ENCODE measurements around the gene MAB21L4.

The MAB21L4 gene

DNA sequence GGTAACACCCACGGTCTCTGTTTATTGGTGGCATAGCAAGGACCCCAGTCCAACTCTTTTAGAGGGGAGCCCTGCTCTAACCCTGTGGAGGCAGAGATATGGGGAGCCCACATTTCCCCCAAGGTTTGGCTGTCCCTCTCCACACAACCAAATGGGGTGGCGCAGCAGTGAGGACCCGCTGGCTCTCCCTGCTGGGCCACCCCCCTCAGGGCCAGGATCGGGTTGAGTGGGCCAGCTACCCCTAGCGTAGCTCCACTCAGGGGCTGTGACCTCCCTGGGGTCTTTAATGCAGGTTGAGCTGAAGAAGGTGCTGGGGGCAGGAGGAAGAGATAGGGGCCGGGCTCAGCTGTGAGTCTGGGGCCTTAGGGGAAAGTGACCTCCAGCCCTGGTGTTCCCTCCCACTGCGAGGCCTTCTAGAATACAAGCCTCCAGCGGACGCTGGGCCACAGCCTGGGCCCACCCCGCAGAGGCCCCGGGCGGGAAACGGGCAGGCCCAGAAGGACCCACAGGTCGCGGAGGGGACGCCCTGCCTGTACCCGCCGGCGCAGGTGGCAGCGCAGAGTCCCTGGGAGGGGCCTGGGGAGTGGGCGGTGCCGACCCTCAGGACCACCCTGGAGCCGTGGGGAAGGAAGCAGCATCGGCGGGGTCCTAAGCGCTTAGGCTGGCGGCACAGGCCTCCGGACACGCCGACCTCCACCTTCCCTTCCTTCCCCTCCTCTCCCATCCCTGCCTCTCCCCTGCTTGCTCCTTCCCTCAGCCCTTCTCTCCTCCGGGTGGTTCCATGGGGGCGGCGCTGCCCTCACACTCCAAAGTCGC, 19.8 kb upstream of the MAB21L4 start (continued):
- TF ChIP-seq, protein P1, sequence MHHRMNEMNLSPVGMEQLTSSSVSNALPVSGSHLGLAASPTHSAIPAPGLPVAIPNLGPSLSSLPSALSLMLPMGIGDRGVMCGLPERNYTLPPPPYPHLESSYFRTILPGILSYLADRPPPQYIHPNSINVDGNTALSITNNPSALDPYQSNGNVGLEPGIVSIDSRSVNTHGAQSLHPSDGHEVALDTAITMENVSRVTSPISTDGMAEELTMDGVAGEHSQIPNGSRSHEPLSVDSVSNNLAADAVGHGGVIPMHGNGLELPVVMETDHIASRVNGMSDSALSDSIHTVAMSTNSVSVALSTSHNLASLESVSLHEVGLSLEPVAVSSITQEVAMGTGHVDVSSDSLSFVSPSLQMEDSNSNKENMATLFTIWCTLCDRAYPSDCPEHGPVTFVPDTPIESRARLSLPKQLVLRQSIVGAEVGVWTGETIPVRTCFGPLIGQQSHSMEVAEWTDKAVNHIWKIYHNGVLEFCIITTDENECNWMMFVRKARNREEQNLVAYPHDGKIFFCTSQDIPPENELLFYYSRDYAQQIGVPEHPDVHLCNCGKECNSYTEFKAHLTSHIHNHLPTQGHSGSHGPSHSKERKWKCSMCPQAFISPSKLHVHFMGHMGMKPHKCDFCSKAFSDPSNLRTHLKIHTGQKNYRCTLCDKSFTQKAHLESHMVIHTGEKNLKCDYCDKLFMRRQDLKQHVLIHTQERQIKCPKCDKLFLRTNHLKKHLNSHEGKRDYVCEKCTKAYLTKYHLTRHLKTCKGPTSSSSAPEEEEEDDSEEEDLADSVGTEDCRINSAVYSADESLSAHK (tag by site-specific recombination; IDR thresholded peaks at IDR 0.05), result no peak
- TF ChIP-seq, protein P2, sequence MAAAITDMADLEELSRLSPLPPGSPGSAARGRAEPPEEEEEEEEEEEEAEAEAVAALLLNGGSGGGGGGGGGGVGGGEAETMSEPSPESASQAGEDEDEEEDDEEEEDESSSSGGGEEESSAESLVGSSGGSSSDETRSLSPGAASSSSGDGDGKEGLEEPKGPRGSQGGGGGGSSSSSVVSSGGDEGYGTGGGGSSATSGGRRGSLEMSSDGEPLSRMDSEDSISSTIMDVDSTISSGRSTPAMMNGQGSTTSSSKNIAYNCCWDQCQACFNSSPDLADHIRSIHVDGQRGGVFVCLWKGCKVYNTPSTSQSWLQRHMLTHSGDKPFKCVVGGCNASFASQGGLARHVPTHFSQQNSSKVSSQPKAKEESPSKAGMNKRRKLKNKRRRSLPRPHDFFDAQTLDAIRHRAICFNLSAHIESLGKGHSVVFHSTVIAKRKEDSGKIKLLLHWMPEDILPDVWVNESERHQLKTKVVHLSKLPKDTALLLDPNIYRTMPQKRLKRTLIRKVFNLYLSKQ (tag by site-specific recombination; IDR thresholded peaks at IDR 0.05; ENCODE audit: borderline replicate concordance), result no peak
- TF ChIP-seq GFI1B (tag by site-specific recombination; IDR thresholded peaks at IDR 0.05), result no peak
- TF ChIP-seq, protein P3, sequence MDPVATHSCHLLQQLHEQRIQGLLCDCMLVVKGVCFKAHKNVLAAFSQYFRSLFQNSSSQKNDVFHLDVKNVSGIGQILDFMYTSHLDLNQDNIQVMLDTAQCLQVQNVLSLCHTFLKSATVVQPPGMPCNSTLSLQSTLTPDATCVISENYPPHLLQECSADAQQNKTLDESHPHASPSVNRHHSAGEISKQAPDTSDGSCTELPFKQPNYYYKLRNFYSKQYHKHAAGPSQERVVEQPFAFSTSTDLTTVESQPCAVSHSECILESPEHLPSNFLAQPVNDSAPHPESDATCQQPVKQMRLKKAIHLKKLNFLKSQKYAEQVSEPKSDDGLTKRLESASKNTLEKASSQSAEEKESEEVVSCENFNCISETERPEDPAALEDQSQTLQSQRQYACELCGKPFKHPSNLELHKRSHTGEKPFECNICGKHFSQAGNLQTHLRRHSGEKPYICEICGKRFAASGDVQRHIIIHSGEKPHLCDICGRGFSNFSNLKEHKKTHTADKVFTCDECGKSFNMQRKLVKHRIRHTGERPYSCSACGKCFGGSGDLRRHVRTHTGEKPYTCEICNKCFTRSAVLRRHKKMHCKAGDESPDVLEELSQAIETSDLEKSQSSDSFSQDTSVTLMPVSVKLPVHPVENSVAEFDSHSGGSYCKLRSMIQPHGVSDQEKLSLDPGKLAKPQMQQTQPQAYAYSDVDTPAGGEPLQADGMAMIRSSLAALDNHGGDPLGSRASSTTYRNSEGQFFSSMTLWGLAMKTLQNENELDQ (tag by site-specific recombination; IDR thresholded peaks at IDR 0.05; ENCODE audit: low read depth), result no peak
- no peak for TF ChIP-seq ZNF175 (tag by site-specific recombination; IDR thresholded peaks at IDR 0.05)
- TF ChIP-seq ZNF335 (tag by site-specific recombination; conservative IDR thresholded peaks at IDR 0.05), result peak; percentile 26; the same call in 1 of the 2 replicates
- no peak for TF ChIP-seq ZNF664 (tag by site-specific recombination; IDR thresholded peaks at IDR 0.05)
- TF ChIP-seq, protein P4, sequence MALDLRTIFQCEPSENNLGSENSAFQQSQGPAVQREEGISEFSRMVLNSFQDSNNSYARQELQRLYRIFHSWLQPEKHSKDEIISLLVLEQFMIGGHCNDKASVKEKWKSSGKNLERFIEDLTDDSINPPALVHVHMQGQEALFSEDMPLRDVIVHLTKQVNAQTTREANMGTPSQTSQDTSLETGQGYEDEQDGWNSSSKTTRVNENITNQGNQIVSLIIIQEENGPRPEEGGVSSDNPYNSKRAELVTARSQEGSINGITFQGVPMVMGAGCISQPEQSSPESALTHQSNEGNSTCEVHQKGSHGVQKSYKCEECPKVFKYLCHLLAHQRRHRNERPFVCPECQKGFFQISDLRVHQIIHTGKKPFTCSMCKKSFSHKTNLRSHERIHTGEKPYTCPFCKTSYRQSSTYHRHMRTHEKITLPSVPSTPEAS (tag by site-specific recombination; IDR thresholded peaks at IDR 0.05), result no peak
- no peak for TF ChIP-seq ZNF521 (tag by site-specific recombination; IDR thresholded peaks at IDR 0.05)
- no peak for TF ChIP-seq SALL2 (tag by site-specific recombination; IDR thresholded peaks at IDR 0.05; ENCODE audit: borderline replicate concordance)

DNA sequence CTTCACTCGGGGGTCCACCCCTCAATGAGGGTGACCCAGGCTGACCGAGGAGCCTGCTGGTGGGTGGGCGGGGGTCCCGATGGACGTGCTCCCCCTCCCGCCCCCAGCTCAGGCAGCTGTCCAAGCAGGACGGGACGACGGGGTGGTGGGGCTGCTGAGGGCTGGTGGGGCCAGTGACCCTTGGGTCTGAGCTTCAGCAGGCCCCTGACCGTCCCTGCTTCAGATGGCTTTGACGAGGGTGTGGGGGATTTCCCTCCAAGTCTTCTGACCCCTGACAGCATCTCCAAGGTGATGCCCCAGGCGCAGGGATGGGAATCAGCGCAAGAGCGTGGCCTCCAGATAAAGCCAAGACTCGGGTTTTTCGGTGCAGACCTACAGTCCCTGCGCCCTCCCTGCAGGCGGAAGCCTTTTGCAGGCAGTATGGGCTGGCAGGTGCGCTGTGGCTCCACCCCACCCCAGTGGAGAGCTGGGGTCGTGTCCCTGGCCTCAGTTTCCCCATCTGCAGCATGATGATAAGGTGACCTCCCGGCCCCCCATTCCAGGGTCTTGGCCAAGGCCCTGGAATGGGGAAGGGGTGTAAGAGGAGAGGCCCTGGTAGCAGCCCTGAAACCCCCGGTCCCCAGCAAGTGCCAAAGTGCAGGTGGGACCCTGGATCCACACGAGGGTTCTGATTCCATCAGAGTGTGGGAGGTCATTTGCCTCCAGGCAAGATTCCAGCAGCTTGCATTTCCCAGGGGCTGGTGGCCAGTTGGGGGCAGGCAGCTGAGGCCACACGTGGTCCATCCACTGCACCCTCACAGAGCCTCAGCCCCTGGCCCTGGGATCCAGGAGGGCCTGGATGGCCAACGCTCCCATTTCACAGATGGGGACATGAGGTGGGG, 18.9 kb upstream of the MAB21L4 start:
- Histone ChIP-seq H3K4me3 (ENCODE audit: low read depth, low read length) (no peak overlapping the region), H3K9me3 (ENCODE audit: control insufficient read depth, insufficient read depth, low read depth, low read length) (no peaks in the 10 kb centered on the region), H3K4me1 (ENCODE audit: control insufficient read depth, insufficient read depth, low read length) (0 out of 2 replicates have a peak, but pooled peaks cover 2% of the 10 kb centered on the region), H3K36me3 (ENCODE audit: control insufficient read depth in 2 of 2, insufficient read depth in 1 of 2, low read length in 2 of 2) (no peaks in the 10 kb centered on the region), H3K27ac (ENCODE audit: extremely low read depth, low read depth, low read length) (no peak overlapping the region)
- ChIA-PET CTCF (interaction anchor here (0.5 to 2.1 kb wide), 29 partner anchors 7 to 684 kb away, joined by 3 to 12 read pairs (median 4); partner anchors contain the start of gene CROCC2), POLR2A (interaction anchor here (1.3 kb wide), 1 partner anchor 187 kb away, joined by 6 read pairs; the partner anchor contains the start of gene MTERF4)
- TF ChIP-seq ZNF776 (tag by site-specific recombination; IDR thresholded peaks at IDR 0.05; ENCODE audit: borderline replicate concordance), result no peak
- TF ChIP-seq ZNF792 (tag by site-specific recombination; IDR thresholded peaks at IDR 0.05), result no peak
- TF ChIP-seq ZNF521 (tag by site-specific recombination; IDR thresholded peaks at IDR 0.05), result no peak
- TF ChIP-seq ZIC2 (tag by site-specific recombination; IDR thresholded peaks at IDR 0.05), result no peak
- TF ChIP-seq ZFHX2 (tag by site-specific recombination; conservative IDR thresholded peaks at IDR 0.05), result 0 out of 2 replicates have a peak, but pooled peaks have one; percentile 24
- peak; percentile 46; the same call in 1 of the 2 replicates for TF ChIP-seq ZNF600 (tag by site-specific recombination; IDR thresholded peaks at IDR 0.05)
- TF ChIP-seq, protein P5, sequence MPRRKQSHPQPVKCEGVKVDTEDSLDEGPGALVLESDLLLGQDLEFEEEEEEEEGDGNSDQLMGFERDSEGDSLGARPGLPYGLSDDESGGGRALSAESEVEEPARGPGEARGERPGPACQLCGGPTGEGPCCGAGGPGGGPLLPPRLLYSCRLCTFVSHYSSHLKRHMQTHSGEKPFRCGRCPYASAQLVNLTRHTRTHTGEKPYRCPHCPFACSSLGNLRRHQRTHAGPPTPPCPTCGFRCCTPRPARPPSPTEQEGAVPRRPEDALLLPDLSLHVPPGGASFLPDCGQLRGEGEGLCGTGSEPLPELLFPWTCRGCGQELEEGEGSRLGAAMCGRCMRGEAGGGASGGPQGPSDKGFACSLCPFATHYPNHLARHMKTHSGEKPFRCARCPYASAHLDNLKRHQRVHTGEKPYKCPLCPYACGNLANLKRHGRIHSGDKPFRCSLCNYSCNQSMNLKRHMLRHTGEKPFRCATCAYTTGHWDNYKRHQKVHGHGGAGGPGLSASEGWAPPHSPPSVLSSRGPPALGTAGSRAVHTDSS (tag by site-specific recombination; IDR thresholded peaks at IDR 0.05), result no peak
- TF ChIP-seq ZNF473 (tag by site-specific recombination; IDR thresholded peaks at IDR 0.05), result no peak
- TF ChIP-seq, protein P4 (tag by site-specific recombination; IDR thresholded peaks at IDR 0.05), result no peak
- no peak for TF ChIP-seq BCL11A (tag by site-specific recombination; IDR thresholded peaks at IDR 0.05; ENCODE audit: low read depth)
- TF ChIP-seq, protein P6, sequence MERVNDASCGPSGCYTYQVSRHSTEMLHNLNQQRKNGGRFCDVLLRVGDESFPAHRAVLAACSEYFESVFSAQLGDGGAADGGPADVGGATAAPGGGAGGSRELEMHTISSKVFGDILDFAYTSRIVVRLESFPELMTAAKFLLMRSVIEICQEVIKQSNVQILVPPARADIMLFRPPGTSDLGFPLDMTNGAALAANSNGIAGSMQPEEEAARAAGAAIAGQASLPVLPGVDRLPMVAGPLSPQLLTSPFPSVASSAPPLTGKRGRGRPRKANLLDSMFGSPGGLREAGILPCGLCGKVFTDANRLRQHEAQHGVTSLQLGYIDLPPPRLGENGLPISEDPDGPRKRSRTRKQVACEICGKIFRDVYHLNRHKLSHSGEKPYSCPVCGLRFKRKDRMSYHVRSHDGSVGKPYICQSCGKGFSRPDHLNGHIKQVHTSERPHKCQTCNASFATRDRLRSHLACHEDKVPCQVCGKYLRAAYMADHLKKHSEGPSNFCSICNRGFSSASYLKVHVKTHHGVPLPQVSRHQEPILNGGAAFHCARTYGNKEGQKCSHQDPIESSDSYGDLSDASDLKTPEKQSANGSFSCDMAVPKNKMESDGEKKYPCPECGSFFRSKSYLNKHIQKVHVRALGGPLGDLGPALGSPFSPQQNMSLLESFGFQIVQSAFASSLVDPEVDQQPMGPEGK (tag by site-specific recombination; IDR thresholded peaks at IDR 0.05), result peak; percentile 53; the same call in 1 of the 2 replicates
